H1 (cell line): ENCODE measurements around the gene KAT2A. TPM values are rescaled to one million over a fixed set of nuclear protein-coding genes. Genes with fewer than 3 reads are reported as not detected.

Experiments
- CTCF ChIA-PET: fragments of 300-600 bp; sonication (Branson Sonifier 250); formaldehyde crosslinking; loops from one replicate; lab custom pipeline; 2021; ENCODE audit not compliant: partially characterized antibody; lab: Charles Lee
- POLR2A ChIA-PET: fragments of 300-600 bp; sonication (Branson Sonifier 250); formaldehyde crosslinking; loops from one replicate; lab custom pipeline; 2021; ENCODE audit warnings: inconsistent platforms; ENCODE audit not compliant: partially characterized antibody; lab: Charles Lee
- DNase-seq, 2 experiments: peaks; one replicate each; pipeline versions ENCODE4 v3.0.0 to v3.0.0-alpha.2; 2010 to 2022; ENCODE audit warnings: low spot score in 2 of 2, low read depth in 1 of 2, mixed read lengths in 1 of 2
- FAIRE-seq: peaks from 2 replicates; lab custom pipeline; 2011; peaks lifted over from hg19 to GRCh38; lab: Jason Lieb, UNC
- H2AFZ ChIP-seq: 2 replicates; pipeline ENCODE4 v1.8.1; 2012; ENCODE audit warnings: low read length, inconsistent platforms
- H2AK5ac ChIP-seq: 2 replicates; pipeline ENCODE4 v1.6.1; 2013; ENCODE audit warnings: low read depth, low read length
- H2BK120ac ChIP-seq: replicated peaks from 2 replicates; pipeline ENCODE3; 2013; ENCODE audit warnings: low read depth, low read length, inconsistent platforms
- H2BK12ac ChIP-seq: 2 replicates; pipeline ENCODE4 v1.6.1; 2013; ENCODE audit warnings: low read depth, low read length
- H2BK15ac ChIP-seq: 2 replicates; pipeline ENCODE4 v1.6.1; 2013; ENCODE audit warnings: low read length
- H2BK20ac ChIP-seq: 2 replicates; pipeline ENCODE4 v1.6.1; 2013; ENCODE audit warnings: low read length
- H2BK5ac ChIP-seq: 2 replicates; pipeline ENCODE4 v1.6.1; 2013; ENCODE audit warnings: low read depth, low read length
- H3K14ac ChIP-seq: 2 replicates; pipeline ENCODE4 v1.6.1; 2013; ENCODE audit warnings: inconsistent platforms; ENCODE audit not compliant: insufficient read length
- H3K18ac ChIP-seq: 2 replicates; pipeline ENCODE4 v1.6.1; 2013; ENCODE audit warnings: low read length; ENCODE audit errors: extremely low read depth
- H3K23ac ChIP-seq: 2 replicates; pipeline ENCODE4 v1.6.1; 2013; ENCODE audit warnings: inconsistent platforms; ENCODE audit not compliant: insufficient read length
- H3K23me2 ChIP-seq: 2 replicates; pipeline ENCODE4 v1.6.1; 2013; ENCODE audit warnings: low read depth, low read length
- H3K27ac ChIP-seq: 2 replicates; pipeline ENCODE4 v1.6.1; 2011; ENCODE audit warnings: low read depth, low read length, inconsistent platforms
- H3K27me3 ChIP-seq, 4 experiments: replicated peaks in 1 of 4; 1 replicate in 1 of 4; 2 replicates in 3 of 4; pipeline versions ENCODE4 v1.6.1 to v1.8.1; 2011 to 2013; ENCODE audit warnings: low read length in 3 of 4, mild to moderate bottlenecking in 3 of 4, inconsistent platforms in 2 of 4, mixed read lengths in 2 of 4, moderate library complexity in 1 of 4; ENCODE audit not compliant: control insufficient read depth in 3 of 4, insufficient read depth in 3 of 4; ENCODE audit errors: extremely low read depth in 1 of 4
- H3K36me3 ChIP-seq, 4 experiments: 2 replicates each; pipeline versions ENCODE4 v1.6.1 to v1.8.1; 2011 to 2013; ENCODE audit warnings: mild to moderate bottlenecking in 4 of 4, low read length in 3 of 4, moderate library complexity in 2 of 4, control low read depth in 1 of 4, inconsistent platforms in 1 of 4; ENCODE audit not compliant: insufficient read depth in 4 of 4, control insufficient read depth in 2 of 4
- H3K4ac ChIP-seq: replicated peaks from 2 replicates; pipeline ENCODE3; 2013; ENCODE audit warnings: low read length, low read depth, mixed read lengths, inconsistent platforms; ENCODE audit not compliant: insufficient read length
- H3K4me1 ChIP-seq, 4 experiments: replicated peaks in 1 of 4; 1 replicate in 1 of 4; 2 replicates in 3 of 4; pipeline versions ENCODE4 v1.6.1 to v1.8.1; 2011 to 2013; ENCODE audit warnings: low read length in 3 of 4, inconsistent platforms in 2 of 4, mixed read lengths in 1 of 4; ENCODE audit not compliant: insufficient read depth in 4 of 4, control insufficient read depth in 3 of 4
- H3K4me2 ChIP-seq, 2 experiments: 2 replicates each; pipeline versions ENCODE4 v1.6.1 to v1.8.1; 2011 to 2013; ENCODE audit warnings: low read depth in 2 of 2, low read length in 2 of 2, control low read depth in 1 of 2, inconsistent platforms in 1 of 2, mild to moderate bottlenecking in 1 of 2; ENCODE audit not compliant: insufficient read depth in 1 of 2
- H3K4me3 ChIP-seq, 4 experiments: fragments of 200-600, 300-600 bp in 1 of 4; sonication (generic), shearing (Covaris generic), sonication (Bioruptor Twin) in 1 of 4; 2 replicates each; pipeline versions ENCODE4 v1.5.1 to v1.8.1; 2011 to 2016; ENCODE audit warnings: low read length in 4 of 4, low read depth in 3 of 4, control low read depth in 2 of 4, inconsistent platforms in 2 of 4, mild to moderate bottlenecking in 2 of 4, mixed read lengths in 1 of 4, moderate library complexity in 1 of 4; ENCODE audit not compliant: insufficient read depth in 2 of 4; ENCODE audit errors: extremely low read depth in 1 of 4
- H3K56ac ChIP-seq: replicated peaks from 2 replicates; pipeline ENCODE3; 2013; ENCODE audit warnings: low read depth, mild to moderate bottlenecking, mixed read lengths, low read length, inconsistent platforms; ENCODE audit not compliant: insufficient read length
- H3K79me1 ChIP-seq: 2 replicates; pipeline ENCODE4 v1.6.1; 2013; ENCODE audit warnings: low read depth, low read length, control low read depth
- H3K79me2 ChIP-seq, 2 experiments: 2 replicates each; pipeline versions ENCODE4 v1.6.1 to v1.8.1; 2012 to 2013; ENCODE audit warnings: low read length in 2 of 2, mild to moderate bottlenecking in 2 of 2, inconsistent platforms in 1 of 2; ENCODE audit not compliant: insufficient read depth in 2 of 2, control insufficient read depth in 1 of 2
- H3K9ac ChIP-seq, 4 experiments: replicated peaks in 1 of 4; 1 replicate in 1 of 4; 2 replicates in 3 of 4; pipeline versions ENCODE4 v1.6.1 to v1.8.1; 2011 to 2013; ENCODE audit warnings: low read depth in 3 of 4, low read length in 3 of 4, control low read depth in 2 of 4, mild to moderate bottlenecking in 2 of 4, moderate library complexity in 2 of 4, inconsistent platforms in 1 of 4; ENCODE audit errors: extremely low read depth in 1 of 4
- H3K9me3 ChIP-seq, 2 experiments: 2 replicates each; pipeline versions ENCODE4 v1.6.1 to v1.8.1; 2012 to 2013; ENCODE audit warnings: mild to moderate bottlenecking in 2 of 2, moderate library complexity in 2 of 2, control low read depth in 1 of 2, inconsistent platforms in 1 of 2, low read depth in 1 of 2, low read length in 1 of 2, mixed read lengths in 1 of 2; ENCODE audit not compliant: insufficient read depth in 2 of 2
- H4K20me1 ChIP-seq, 2 experiments: replicated peaks in 1 of 2; 2 replicates each; pipeline versions ENCODE3 to v1.8.1; 2011 to 2013; ENCODE audit warnings: inconsistent platforms in 2 of 2, low read length in 2 of 2, mild to moderate bottlenecking in 1 of 2; ENCODE audit not compliant: insufficient read depth in 2 of 2, control insufficient read depth in 1 of 2
- H4K5ac ChIP-seq: 2 replicates; pipeline ENCODE4 v1.6.1; 2013; ENCODE audit warnings: low read length, low read depth, mixed read lengths, inconsistent platforms; ENCODE audit not compliant: insufficient read length
- H4K8ac ChIP-seq: 2 replicates; pipeline ENCODE4 v1.8.0; 2013; ENCODE audit warnings: mild to moderate bottlenecking, moderate library complexity, low read length, inconsistent platforms; ENCODE audit not compliant: insufficient read depth; ENCODE audit errors: extremely low read depth
- H4K91ac ChIP-seq: replicated peaks from 2 replicates; pipeline ENCODE3; 2013; ENCODE audit warnings: low read length, mixed read lengths, inconsistent platforms; ENCODE audit not compliant: insufficient read length
- BACH1 ChIP-seq: IDR thresholded peaks from 2 replicates; pipeline ENCODE4 v1.6.1; 2012; ENCODE audit warnings: low read length, improper control_type of control experiment
- CBX8 ChIP-seq: fragments of 300-800, 300-1000 bp; sonication (generic); IDR thresholded peaks from 2 replicates; pipeline ENCODE4 v1.7.1; 2016; ENCODE audit warnings: low read depth, low read length, borderline replicate concordance
- GABPA ChIP-seq: IDR thresholded peaks from 2 replicates; pipeline ENCODE4 v1.6.1; 2011; ENCODE audit warnings: mild to moderate bottlenecking, low read length, moderate library complexity, borderline replicate concordance; ENCODE audit not compliant: insufficient read depth
- HDAC6 ChIP-seq: IDR thresholded peaks from one replicate; pipeline ENCODE4 v1.7.1; 2012; ENCODE audit warnings: low read depth, mild to moderate bottlenecking, inconsistent platforms, low read length, moderate library complexity
- JUND ChIP-seq: IDR thresholded peaks from 2 replicates; pipeline ENCODE4 v1.6.1; 2011; ENCODE audit warnings: mild to moderate bottlenecking, improper control_type of control experiment, low read length
- NANOG ChIP-seq: IDR thresholded peaks from 2 replicates; pipeline ENCODE4 v1.6.1; 2011; ENCODE audit warnings: low read length, low read depth, mild to moderate bottlenecking, inconsistent platforms; ENCODE audit not compliant: insufficient read depth, poor library complexity, severe bottlenecking
- NRF1 ChIP-seq: IDR thresholded peaks from 2 replicates; pipeline ENCODE4 v1.6.1; 2011; ENCODE audit warnings: mild to moderate bottlenecking, low read depth, low read length, improper control_type of control experiment
- POU5F1 ChIP-seq: IDR thresholded peaks from 2 replicates; pipeline ENCODE4 v1.6.1; 2011; ENCODE audit warnings: low read depth, mild to moderate bottlenecking, low read length, moderate library complexity
- RNF2 ChIP-seq: fragments of 200-900, 300-1000 bp; sonication (generic); IDR thresholded peaks from 2 replicates; pipeline ENCODE4 v1.7.1; 2016; ENCODE audit warnings: borderline replicate concordance, low read depth, mild to moderate bottlenecking, antibody characterized with exemption, low read length; ENCODE audit not compliant: poor library complexity, severe bottlenecking; ENCODE audit errors: missing control alignments
- SP2 ChIP-seq: IDR thresholded peaks from 2 replicates; pipeline ENCODE4 v1.6.1; 2012; ENCODE audit warnings: mild to moderate bottlenecking, low read length, inconsistent platforms
- SRF ChIP-seq: IDR thresholded peaks from 2 replicates; pipeline ENCODE4 v1.6.1; 2011; ENCODE audit warnings: mild to moderate bottlenecking, low read depth, low read length, moderate library complexity
- TBP ChIP-seq: IDR thresholded peaks from 2 replicates; pipeline ENCODE4 v1.6.1; 2011; ENCODE audit warnings: low read depth, low read length, improper control_type of control experiment
- WGBS, 2 experiments: shearing (Covaris generic) in 1 of 2; methylation state at CpG; one replicate each; pipeline versions ENCODE4 v1.1.6 to v1.1.7; 2013 to 2015; ENCODE audit warnings: low lambda C conversion rate in 2 of 2, mixed read lengths in 2 of 2, inconsistent platforms in 1 of 2, low coverage in 1 of 2, missing lambda C conversion rate in 1 of 2; ENCODE audit not compliant: insufficient replicate concordance in 2 of 2, insufficient coverage in 1 of 2, insufficient read length in 1 of 2; ENCODE audit errors: extremely low coverage in 1 of 2, missing lambda C conversion rate in 1 of 2; 5-methylcytosine and 5-hydroxymethylcytosine counted together
- polyA plus RNA-seq, 7 experiments: library from polyadenylated mRNA; depleted of rRNA in 3 of 7; stranded (reverse) in 5 of 7; unstranded in 2 of 7; fragments of >200 nt in 5 of 7; fragments of 200-250 nt in 2 of 7; gene quantifications; 1 replicate in 5 of 7; 2 replicates in 1 of 7; 4 replicates in 1 of 7; pipeline versions ENCODE4 v1.2.1 to v1.2.3, GENCODE V29; 2011 to 2013; ENCODE audit warnings: missing spikeins in 2 of 7, mixed read lengths in 2 of 7
- total RNA-seq: library from RNA; stranded (reverse); fragmentation: NEBNext Ultra II Directional; extraction: Animal tissue kit (Norgen Biotek cat#: 25700); gene quantifications from 2 replicates; pipeline ENCODE4 v1.2.1, GENCODE V29; 2021

KAT2A gene
- total and polyA plus RNA-seq, 2 of the 8 experiments (the other 6 are each of a cell fraction or from before 2014, with no cell fraction given) = 34.2 to 40.1 TPM

GRCh38 chr17:42129109-42129837 lies 8.1 kb upstream of the KAT2A start:
- H2AFZ ChIP-seq = no peak overlapping the region
- no peak overlapping the region for H4K5ac ChIP-seq
- peaks cover 3% of the 10 kb centered on the region; the same call in 1 of the 2 replicates for H3K23me2 ChIP-seq
- H2AK5ac ChIP-seq = no peak overlapping the region
- no peaks in the 10 kb centered on the region for H3K9me3 ChIP-seq
- peaks cover 12% of the 10 kb centered on the region for H3K79me1 ChIP-seq
- no peak overlapping the region for H3K14ac ChIP-seq
- H3K4me1 ChIP-seq = peaks cover 0 to 3% (median 1%) of the 10 kb centered on the region in 4 experiments; a peak in 1 of 7 replicates
- H3K27me3 ChIP-seq = no peaks in the 10 kb centered on the region
- H3K4me2 ChIP-seq = no peak overlapping the region
- peaks cover 11 to 13% of the 10 kb centered on the region in 2 experiments for H4K20me1 ChIP-seq
- 84% methylated on average over 8 of the region's 8 CpGs; no CpG with 5 or more reads in 1 of the 2 experiments for WGBS, 2 experiments
- no peak overlapping the region for H3K23ac ChIP-seq
- no peak overlapping the region for H3K4me3 ChIP-seq
- no peak overlapping the region for H2BK15ac ChIP-seq
- H4K91ac ChIP-seq = no peak overlapping the region
- peaks cover 0 to 19% of the 10 kb centered on the region in 2 experiments; a peak in 2 of 4 replicates for H3K79me2 ChIP-seq
- DNase-seq = no peak
- no peak overlapping the region for H3K56ac ChIP-seq
- no peak overlapping the region for H2BK20ac ChIP-seq
- no peak overlapping the region for H2BK5ac ChIP-seq
- H4K8ac ChIP-seq = no peak overlapping the region
- ChIA-PET POLR2A (interaction anchor here (1.8 kb wide), 1 partner anchor 16 kb away, joined by 5 read pairs; no protein-coding TSS in a partner anchor), CTCF (interaction anchor here (0.8 to 11.7 kb wide), 18 partner anchors 9 to 109 kb away, joined by 3 to 97 read pairs (median 5); partner anchors contain the start of genes GHDC, HSPB9, KAT2A and NKIRAS2)
- no peak overlapping the region for H3K27ac ChIP-seq
- H2BK120ac ChIP-seq = no peak overlapping the region
- no peak for FAIRE-seq
- peaks cover 6 to 47% (median 25%) of the 10 kb centered on the region in 4 experiments for H3K36me3 ChIP-seq
- H2BK12ac ChIP-seq = no peak overlapping the region
- H3K4ac ChIP-seq = no peak overlapping the region
- H3K18ac ChIP-seq = no peak overlapping the region
- H3K9ac ChIP-seq = no peak overlapping the region
- no peak for TF ChIP-seq HDAC6
- TF ChIP-seq BACH1 = no peak
- TF ChIP-seq CBX8 = no peak
- TF ChIP-seq TBP = no peak
- no peak for TF ChIP-seq JUND
- TF ChIP-seq SRF = no peak
- no peak for TF ChIP-seq NANOG
- no peak for TF ChIP-seq GABPA
- no peak for TF ChIP-seq POU5F1
- TF ChIP-seq RNF2 = no peak
- no peak for TF ChIP-seq SP2
- TF ChIP-seq NRF1 = no peak
